Liver (tissue), 3 donors: ENCODE data around the gene DNAH17.

Experiments used
- HNF4G ChIP-seq: IDR thresholded peaks from 2 replicates; pipeline ENCODE4 v1.6.1; 2016; ENCODE audit warnings: antibody characterized with exemption
- JUND ChIP-seq, 2 donors: IDR thresholded peaks; 2 replicates each; pipeline ENCODE4 v1.6.1; 2016; ENCODE audit warnings: antibody characterized with exemption in 2 of 2
- YY1 ChIP-seq: IDR thresholded peaks from 2 replicates; pipeline ENCODE4 v1.6.1; 2016; ENCODE audit warnings: antibody characterized with exemption, mild to moderate bottlenecking
- TF ChIP-seq, protein P1 (sequence below): fragments of 150-350 bp; IDR thresholded peaks from 2 replicates; pipeline ENCODE4 v1.5.1; 2017; ENCODE audit warnings: improper control_type of control experiment, low read depth, low read length; ENCODE audit not compliant: missing input control
- TF ChIP-seq, protein P2 (sequence below): IDR thresholded peaks from 2 replicates; pipeline ENCODE4 v1.6.1; 2016; ENCODE audit warnings: antibody characterized with exemption, mild to moderate bottlenecking
- TF ChIP-seq, protein P3 (sequence below): IDR thresholded peaks from 2 replicates; pipeline ENCODE4 v1.6.1; 2016; ENCODE audit warnings: antibody characterized with exemption
- donor health status: healthy.
- donor health status: healthy.

DNA sequence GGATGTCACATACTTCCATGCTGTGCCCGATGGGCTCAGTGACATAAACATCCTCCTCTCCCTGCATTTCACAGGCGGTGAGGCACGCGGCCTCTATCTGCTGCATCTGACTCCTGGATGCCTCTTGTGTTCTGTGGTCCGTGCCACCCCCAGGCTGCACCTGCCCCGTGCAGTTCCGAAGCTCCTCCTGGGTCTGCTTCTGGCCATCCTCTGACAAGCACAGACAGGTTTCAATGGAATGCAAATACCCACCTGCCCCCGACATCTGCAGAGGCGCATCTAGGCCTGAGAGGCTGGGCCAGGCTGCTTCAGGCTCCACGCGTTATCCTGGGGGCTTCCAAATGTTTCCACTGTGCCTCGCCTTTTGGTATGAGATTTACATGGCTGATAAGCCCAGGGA lies 46.3 kb upstream of the DNAH17 start:
- TF ChIP-seq, protein P1, sequence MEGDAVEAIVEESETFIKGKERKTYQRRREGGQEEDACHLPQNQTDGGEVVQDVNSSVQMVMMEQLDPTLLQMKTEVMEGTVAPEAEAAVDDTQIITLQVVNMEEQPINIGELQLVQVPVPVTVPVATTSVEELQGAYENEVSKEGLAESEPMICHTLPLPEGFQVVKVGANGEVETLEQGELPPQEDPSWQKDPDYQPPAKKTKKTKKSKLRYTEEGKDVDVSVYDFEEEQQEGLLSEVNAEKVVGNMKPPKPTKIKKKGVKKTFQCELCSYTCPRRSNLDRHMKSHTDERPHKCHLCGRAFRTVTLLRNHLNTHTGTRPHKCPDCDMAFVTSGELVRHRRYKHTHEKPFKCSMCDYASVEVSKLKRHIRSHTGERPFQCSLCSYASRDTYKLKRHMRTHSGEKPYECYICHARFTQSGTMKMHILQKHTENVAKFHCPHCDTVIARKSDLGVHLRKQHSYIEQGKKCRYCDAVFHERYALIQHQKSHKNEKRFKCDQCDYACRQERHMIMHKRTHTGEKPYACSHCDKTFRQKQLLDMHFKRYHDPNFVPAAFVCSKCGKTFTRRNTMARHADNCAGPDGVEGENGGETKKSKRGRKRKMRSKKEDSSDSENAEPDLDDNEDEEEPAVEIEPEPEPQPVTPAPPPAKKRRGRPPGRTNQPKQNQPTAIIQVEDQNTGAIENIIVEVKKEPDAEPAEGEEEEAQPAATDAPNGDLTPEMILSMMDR, result no peak
- TF ChIP-seq, protein P2, sequence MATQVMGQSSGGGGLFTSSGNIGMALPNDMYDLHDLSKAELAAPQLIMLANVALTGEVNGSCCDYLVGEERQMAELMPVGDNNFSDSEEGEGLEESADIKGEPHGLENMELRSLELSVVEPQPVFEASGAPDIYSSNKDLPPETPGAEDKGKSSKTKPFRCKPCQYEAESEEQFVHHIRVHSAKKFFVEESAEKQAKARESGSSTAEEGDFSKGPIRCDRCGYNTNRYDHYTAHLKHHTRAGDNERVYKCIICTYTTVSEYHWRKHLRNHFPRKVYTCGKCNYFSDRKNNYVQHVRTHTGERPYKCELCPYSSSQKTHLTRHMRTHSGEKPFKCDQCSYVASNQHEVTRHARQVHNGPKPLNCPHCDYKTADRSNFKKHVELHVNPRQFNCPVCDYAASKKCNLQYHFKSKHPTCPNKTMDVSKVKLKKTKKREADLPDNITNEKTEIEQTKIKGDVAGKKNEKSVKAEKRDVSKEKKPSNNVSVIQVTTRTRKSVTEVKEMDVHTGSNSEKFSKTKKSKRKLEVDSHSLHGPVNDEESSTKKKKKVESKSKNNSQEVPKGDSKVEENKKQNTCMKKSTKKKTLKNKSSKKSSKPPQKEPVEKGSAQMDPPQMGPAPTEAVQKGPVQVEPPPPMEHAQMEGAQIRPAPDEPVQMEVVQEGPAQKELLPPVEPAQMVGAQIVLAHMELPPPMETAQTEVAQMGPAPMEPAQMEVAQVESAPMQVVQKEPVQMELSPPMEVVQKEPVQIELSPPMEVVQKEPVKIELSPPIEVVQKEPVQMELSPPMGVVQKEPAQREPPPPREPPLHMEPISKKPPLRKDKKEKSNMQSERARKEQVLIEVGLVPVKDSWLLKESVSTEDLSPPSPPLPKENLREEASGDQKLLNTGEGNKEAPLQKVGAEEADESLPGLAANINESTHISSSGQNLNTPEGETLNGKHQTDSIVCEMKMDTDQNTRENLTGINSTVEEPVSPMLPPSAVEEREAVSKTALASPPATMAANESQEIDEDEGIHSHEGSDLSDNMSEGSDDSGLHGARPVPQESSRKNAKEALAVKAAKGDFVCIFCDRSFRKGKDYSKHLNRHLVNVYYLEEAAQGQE, result no peak
- no peak for TF ChIP-seq JUND (IDR thresholded peaks at IDR 0.05)
- no peak for TF ChIP-seq HNF4G
- no peak for TF ChIP-seq YY1
- TF ChIP-seq, protein P3, sequence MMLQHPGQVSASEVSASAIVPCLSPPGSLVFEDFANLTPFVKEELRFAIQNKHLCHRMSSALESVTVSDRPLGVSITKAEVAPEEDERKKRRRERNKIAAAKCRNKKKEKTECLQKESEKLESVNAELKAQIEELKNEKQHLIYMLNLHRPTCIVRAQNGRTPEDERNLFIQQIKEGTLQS, result no peak
